Measurements from ENCODE around the gene WNT9B. TPM values are rescaled to one million over a fixed set of nuclear protein-coding genes. Genes with fewer than 3 reads are reported as not detected.

The WNT9B gene
- total and polyA plus RNA-seq, 9 of the 15 experiments (the other 6 are each of a cell fraction or from before 2014, with no cell fraction given): not detected

DNA sequence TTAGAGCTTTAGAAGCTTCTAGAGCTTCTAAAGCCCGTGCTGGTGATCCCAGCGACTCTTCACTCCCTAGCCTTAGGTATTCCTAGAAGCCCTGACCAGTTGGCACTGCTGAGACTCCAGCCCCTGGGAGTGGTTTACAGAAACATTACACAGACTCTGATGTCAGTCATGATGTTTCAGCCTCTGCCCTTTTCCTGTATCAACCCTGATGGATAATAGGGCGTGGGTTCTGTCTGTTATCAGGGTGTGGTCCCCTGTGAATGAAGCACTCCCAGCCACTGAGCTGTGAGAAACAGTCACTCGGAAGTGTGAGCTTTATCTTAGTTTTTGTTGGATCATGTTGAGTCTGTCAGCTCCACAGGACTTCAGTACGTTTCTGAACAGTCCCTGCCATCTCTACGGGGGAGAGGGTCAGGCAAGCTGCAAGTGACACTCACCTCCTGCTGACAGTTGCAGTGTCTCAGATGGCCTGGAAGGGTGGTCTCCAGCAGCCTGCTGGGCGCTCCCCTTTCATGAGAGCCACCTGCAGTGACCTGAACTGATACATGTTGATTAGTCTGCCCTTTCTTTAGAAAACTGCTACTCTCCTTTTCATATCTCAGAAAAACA is 84.4 kb downstream of the WNT9B start (continued):
- TF ChIP-seq FOSL1 (tag; conservative IDR thresholded peaks at IDR 0.05) (0 out of 2 replicates have a peak, but pooled peaks have one; percentile 12), RCOR1 (IDR thresholded peaks at IDR 0.05; ENCODE audit: borderline replicate concordance in 1 of 2, low read depth in 2 of 2, low read length in 2 of 2) (peak; percentile 47 to 95; a peak in 2 of 4 replicates), PHF21A (IDR thresholded peaks at IDR 0.05; ENCODE audit: borderline replicate concordance, low read depth) (no peak), WHSC1 (IDR thresholded peaks at IDR 0.05; ENCODE audit: low read length) (no peak), TCF3 (CRISPR knock-in tag; IDR thresholded peaks at IDR 0.05) (0 out of 2 replicates have a peak, but pooled peaks have one; percentile 51), JUND (IDR thresholded peaks at IDR 0.05; ENCODE audit: borderline replicate concordance, low read depth, low read length) (peak; percentile 59; the same call in 1 of the 2 replicates), JUND (tag; IDR thresholded peaks at IDR 0.05; ENCODE audit: borderline replicate concordance, low read depth, low read length) (peak; percentile 34; the same call in 1 of the 3 replicates), MAFK (IDR thresholded peaks at IDR 0.05; ENCODE audit: low read length) (no peak), CBFA2T3 (IDR thresholded peaks at IDR 0.05) (peak; percentile 52), HLTF (IDR thresholded peaks at IDR 0.05) (no peak), POLR2A (conservative IDR thresholded peaks at IDR 0.05) (0 out of 2 replicates have a peak, but pooled peaks have one; percentile 6), SIN3A (IDR thresholded peaks at IDR 0.05; ENCODE audit: borderline replicate concordance in 2 of 2, control insufficient read depth in 1 of 2, low read depth in 2 of 2, low read length in 2 of 2) (0 out of 4 replicates have a peak, but pooled peaks of 1 of the 2 experiments have one; percentile 29), GABPB1 (CRISPR knock-in tag; IDR thresholded peaks at IDR 0.05) (0 out of 2 replicates have a peak, but pooled peaks have one; percentile 51), PML (IDR thresholded peaks at IDR 0.05; ENCODE audit: low read length) (0 out of 2 replicates have a peak, but pooled peaks have one; percentile 30), POLR2AphosphoS5 (IDR thresholded peaks at IDR 0.05; ENCODE audit: control insufficient read depth, insufficient read depth, low read depth, low read length) (0 out of 2 replicates have a peak, but pooled peaks have one; percentile 17)
- TF ChIP-seq, protein P1, sequence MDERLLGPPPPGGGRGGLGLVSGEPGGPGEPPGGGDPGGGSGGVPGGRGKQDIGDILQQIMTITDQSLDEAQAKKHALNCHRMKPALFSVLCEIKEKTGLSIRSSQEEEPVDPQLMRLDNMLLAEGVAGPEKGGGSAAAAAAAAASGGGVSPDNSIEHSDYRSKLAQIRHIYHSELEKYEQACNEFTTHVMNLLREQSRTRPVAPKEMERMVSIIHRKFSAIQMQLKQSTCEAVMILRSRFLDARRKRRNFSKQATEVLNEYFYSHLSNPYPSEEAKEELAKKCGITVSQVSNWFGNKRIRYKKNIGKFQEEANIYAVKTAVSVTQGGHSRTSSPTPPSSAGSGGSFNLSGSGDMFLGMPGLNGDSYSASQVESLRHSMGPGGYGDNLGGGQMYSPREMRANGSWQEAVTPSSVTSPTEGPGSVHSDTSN (CRISPR knock-in tag; IDR thresholded peaks at IDR 0.05; ENCODE audit: low read depth): no peak
- TF ChIP-seq, protein P1 (tag; conservative IDR thresholded peaks at IDR 0.05; ENCODE audit: low read depth): peak; percentile 56; the same call in 1 of the 2 replicates
- TF ChIP-seq, protein P2, sequence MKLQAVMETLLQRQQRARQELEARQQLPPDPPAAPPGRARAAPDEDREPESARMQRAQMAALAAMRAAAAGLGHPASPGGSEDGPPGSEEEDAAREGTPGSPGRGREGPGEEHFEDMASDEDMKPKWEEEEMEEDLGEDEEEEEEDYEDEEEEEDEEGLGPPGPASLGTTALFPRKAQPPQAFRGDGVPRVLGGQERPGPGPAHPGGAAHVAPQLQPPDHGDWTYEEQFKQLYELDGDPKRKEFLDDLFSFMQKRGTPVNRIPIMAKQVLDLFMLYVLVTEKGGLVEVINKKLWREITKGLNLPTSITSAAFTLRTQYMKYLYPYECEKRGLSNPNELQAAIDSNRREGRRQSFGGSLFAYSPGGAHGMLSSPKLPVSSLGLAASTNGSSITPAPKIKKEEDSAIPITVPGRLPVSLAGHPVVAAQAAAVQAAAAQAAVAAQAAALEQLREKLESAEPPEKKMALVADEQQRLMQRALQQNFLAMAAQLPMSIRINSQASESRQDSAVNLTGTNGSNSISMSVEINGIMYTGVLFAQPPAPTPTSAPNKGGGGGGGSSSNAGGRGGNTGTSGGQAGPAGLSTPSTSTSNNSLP (IDR thresholded peaks at IDR 0.05; ENCODE audit: borderline replicate concordance, low read depth, low read length): peak; percentile 40; the same call in 1 of the 2 replicates
- TF ChIP-seq, protein P3, sequence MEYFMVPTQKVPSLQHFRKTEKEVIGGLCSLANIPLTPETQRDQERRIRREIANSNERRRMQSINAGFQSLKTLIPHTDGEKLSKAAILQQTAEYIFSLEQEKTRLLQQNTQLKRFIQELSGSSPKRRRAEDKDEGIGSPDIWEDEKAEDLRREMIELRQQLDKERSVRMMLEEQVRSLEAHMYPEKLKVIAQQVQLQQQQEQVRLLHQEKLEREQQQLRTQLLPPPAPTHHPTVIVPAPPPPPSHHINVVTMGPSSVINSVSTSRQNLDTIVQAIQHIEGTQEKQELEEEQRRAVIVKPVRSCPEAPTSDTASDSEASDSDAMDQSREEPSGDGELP (CRISPR knock-in tag; IDR thresholded peaks at IDR 0.05; ENCODE audit: borderline replicate concordance): 0 out of 2 replicates have a peak, but pooled peaks have one; percentile 27

All from K562 (cell line).